Measurements from ENCODE around the gene ADPRHL1.

ADPRHL1 gene

GRCh38 chr13:113452942-113453901, at the start of gene ADPRHL1:
ADPRHL1 (minus strand) TSS chr13:113453488; CDS start chr13:113453437, 51 bp downstream.
- DNase-seq = peak; percentile 32

DNA sequence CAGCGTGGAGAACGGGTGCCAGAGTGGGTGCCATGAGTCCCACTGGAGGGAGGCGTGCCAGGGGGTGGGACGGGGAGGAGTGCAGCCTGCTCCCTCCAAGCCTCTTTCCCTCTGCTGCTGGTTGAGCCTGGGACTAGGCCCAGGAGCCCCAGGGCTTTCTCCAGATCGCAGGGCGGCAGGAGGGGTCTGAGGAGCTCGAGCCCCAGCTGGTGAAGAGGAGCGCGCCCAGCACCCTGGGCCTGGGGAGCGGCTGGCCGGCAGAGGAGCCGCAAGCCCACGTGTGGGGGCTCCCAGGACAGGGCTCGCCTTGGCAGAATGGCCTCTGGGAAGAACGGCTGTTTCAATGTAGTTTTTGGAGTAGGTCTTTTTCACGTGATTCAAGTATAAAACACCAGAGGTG, 49.4 kb upstream of the ADPRHL1 start:
- DNase-seq = no peak

- no peak for DNase-seq
Observed at GRCh38 chr13:113500530-113501265, 47.4 kb upstream of the ADPRHL1 start.

DNA sequence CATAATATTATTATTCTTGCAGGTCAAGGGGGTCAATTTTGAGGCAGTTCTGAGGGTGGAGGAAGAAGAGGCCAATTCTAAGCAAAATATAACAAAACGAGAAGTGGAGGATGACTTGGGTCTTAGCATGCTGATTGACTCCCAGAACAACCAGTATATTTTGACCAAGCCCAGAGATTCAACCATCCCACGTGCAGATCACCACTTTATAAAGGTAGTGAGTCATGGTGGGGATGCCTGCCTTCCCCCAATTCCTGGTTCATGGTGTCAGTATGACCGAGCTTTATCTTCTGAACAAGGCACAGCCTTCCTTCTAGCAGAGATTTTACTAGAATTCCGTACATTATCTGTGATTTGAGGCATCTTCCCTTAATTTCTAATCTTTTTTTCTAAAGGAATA, 46.6 kb upstream of the ADPRHL1 start:
- DNase-seq = no peak

DNA sequence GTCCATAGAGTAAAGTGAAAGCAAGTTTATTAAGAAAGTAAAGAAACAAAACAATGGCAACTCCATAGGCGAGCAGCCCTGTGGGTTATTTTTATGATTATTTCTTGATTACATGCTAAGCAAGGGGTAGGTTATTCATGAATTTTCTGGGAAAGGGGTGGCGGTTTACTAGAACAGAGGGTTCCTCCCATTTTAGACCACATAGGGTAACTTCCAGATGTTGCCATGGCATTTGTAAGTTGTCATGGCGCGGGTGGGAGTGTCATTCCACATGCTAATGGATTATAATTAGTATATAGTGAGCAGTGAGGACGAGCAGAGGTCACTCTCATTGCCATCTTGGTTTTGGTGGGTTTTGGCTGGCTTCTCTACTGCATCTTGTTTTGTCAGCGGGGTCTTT, 45.6 kb upstream of the ADPRHL1 start:
- DNase-seq = no peak

DNA sequence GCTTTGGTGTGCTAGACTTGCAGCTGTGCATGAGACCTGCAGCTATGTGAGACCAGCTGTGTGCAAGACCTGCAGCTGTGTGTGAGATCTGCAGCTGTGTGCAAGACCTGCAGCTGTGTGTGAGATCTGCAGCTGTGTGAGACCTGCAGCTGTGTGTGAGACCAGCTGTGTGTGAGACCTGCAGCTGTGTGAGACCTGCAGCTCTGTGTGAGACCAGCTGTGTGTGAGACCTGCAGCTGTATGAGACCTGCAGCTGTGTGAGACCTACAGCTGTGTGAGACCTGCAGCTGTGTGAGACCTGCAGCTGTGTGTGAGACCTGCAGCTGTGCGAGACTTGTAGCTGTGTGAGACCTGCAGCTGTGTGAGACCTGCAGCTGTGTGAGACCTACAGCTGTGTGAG, 43.9 kb upstream of the ADPRHL1 start:
- no peak for DNase-seq

- no peak for DNase-seq
Observed at GRCh38 chr13:113495494-113496210, 42.4 kb upstream of the ADPRHL1 start.

GRCh38 chr13:113493315-113493951, 40.1 kb upstream of the ADPRHL1 start:
- no peak for DNase-seq

GRCh38 chr13:113491982-113492381, 38.7 kb upstream of the ADPRHL1 start:
- DNase-seq = no peak

GRCh38 chr13:113491418-113491883, 38.2 kb upstream of the ADPRHL1 start:
- DNase-seq = no peak

DNA sequence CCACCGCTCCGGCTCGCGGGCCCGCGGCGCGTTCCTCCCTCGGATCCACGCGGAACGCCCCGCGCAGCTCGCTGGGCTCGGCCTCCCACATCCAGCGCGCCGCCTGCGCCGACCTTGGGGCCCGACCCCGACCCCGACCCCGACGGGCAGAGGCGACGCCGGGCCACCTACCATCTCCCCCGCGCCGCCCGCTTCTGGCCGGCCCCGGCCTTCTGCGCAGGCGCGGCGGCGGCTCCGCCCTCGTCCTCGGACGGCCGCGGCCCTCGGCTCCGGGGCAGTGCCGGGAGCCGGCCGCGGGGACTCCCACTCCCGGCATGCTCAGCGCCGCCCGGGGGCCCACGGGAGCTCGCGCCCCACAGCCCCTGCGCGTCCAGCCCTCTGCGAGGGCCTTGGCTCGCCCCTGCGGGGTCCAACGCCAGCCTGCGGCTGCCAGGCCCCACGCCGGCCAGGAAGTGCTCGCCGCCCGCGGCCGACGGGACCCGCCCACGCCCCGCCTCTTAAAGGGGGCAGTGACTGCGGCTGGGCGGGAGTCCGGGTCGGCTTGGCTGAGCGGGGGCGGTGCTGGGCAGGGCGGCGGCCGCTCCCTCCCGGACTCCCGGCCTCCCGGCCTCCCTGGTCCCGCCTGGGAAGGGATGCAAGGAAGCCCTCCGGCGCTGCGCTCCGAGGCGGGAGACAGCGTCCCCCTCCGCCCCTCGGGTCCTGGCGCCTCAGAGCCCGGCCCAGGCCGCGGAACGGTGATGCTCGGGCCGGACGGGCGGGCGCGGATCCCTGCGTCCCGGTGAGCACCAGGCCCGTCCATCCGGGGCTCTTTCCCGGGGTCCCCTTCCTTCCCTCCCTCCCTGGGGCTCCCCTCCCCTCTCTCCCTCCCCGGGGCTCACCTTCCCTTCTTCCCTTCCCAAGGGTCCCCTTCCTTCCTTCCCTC, 37.5 kb upstream of the ADPRHL1 start, which contains the start of gene DCUN1D2:
Gene DCUN1D2, minus strand, starts transcription at position 216 of the 922 bp plus-strand sequence. Its CDS starts 42 bp downstream, at position 174.
- DNase-seq = no peak

DNA sequence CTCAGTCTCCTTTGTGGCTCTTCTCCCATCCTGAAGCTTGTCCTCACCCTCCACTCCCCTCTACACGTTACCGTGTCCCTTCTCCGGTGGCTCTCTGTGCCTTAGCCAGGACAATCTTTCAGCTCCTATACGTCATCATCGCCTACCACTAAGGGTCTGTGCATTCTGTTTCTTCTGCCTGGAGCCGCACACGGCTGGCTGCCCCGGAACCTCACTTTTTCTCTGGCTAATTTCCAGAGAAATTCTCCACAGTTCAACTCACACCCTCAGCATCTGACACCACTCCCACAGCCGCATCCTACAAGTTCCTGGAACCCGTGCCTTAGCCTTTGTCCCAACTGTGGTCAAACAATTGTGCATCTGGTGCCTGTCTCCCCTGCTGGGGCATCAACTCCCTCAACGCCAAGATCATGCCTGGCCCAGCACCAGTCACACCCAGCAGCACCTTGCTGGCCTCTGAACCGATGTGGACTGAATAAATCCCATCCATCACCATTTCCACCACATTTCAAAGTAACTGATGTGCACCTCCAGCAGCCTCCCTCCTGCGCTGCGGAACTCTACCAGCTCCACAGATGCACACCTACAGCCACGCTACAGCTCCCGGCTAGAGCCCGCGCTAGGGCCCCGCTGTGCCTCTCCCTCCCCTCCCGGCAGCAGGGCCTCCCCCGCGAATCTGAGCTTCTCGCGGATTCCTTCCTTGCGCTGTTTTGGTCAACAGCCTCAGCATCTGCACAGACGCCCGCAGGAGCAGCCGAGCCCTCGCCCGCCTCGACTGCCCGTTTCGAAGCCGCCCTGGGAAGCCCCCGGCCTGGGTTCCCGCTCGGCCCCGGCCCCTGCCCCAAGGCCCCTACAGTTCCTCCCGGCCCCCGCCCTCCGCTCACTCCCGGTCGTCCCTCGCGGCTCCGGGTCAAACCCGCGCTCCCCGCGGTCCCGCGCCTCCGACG, 36.5 kb upstream of the ADPRHL1 start:
- DNase-seq = no peak

DNA sequence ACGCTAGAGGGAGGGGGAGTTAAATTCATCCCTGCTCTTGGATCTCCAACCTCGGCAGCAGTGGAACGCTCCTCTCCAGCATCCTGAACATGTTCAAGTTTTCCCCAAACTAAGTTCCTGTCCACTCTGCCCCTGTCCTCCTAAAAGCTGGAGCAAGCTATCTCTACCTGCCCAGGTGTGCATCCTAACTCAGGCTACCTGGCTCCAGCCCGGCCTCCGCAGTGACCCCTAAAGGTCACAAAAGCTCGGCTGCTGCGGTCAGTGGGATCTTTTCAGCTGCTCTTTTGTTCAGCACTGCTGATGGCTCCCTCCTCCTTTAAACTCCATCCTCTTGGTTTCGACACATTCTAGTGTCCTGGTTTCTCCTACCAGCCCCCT, 35.9 kb upstream of the ADPRHL1 start:
- DNase-seq = no peak

- DNase-seq = no peak
Observed at GRCh38 chr13:113488283-113488682, 35.0 kb upstream of the ADPRHL1 start.

DNA sequence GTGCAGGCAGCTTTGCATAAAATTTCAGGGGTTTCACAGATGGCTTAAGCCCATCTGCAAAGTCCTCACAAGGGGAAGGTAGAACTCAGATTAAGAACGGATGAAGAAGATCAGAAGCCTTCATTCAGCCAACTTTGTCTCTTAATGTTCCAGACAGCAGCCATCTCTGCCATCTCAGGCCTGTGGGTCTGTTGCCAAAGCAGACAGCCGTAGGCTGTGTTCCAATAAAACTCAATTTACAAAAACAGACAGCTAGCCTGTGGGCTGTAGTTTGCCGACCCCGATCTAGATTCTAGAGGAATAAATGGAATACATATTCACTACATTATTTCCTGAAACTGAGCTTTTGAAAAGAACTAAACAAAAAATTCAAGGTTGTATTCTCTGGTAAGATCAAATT, 33.4 kb upstream of the ADPRHL1 start:
- no peak for DNase-seq

DNA sequence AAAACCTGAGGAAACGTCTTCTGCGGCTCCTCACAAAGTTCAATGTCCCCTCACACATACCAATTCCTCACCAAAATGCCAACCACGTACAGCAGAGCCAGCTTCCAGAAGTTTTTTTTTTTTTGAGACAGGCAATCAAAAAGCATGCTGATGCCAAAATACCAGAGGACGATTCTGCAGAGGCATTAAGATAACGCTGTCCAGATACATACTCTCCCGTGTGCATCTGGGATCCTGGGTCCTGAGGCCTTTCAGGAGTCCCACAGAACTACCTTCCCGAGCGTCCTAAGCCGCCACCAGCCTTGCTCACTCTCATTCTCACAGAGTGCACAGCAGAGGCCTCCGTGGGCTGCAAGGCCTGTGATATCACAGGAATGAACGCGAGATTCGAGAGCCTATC, 32.3 kb upstream of the ADPRHL1 start:
- no peak for DNase-seq

DNA sequence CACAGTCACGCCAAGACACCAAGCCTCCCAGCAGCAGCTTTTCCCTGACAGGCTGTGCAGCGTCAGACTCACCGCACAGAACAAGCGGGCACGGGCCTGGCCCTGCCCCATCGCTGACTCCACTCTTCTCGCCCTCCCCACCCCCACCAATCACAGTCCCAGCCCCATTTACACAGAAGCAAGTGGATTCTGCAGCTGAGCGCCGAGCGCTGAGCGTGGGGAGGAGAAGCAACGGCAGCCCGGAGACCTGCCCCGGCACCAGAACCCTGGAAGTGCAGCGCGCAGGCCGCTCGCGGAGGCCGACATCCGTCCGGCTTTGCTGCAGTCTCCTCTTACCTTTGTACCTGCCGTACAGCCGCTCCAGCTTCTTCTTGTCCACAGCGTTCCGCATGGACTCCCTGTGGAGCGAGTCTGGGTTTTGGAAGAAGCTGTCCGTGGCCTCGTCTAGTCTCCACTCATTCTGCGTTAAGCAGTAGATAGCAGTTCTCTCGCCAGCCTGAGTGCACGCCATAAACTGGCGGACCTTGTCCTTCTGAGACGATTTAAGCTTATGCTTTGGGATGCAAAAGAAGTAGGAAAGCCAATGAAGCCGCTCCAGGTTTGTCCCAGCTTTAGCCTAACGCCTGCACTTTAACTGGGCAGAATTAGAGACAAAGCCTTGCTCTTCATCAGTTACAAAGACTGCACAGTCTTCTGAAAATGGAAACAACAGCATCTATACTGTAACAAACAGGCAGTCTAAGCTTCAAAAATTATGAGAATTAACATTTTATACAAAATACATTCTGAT, 30.4 kb upstream of the ADPRHL1 start:
- no peak for DNase-seq

GRCh38 chr13:113483081-113483480, 29.8 kb upstream of the ADPRHL1 start:
- no peak for DNase-seq

- DNase-seq = no peak
Observed at GRCh38 chr13:113479179-113479578, 25.9 kb upstream of the ADPRHL1 start.

Data from NCI-H187 treated with DMSO at 0.1 percent for 48 hours (cell line).